Jurkat, Clone E6-1 (cell line): ENCODE data around the gene DNM1L.

ENCODE experiments used
- DNase-seq: peaks from one replicate; pipeline ENCODE4 v3.0.0-alpha.2; 2011; ENCODE audit warnings: low read depth, low spot score
- H3K4me3 ChIP-seq: 2 replicates; pipeline ENCODE4 v1.5.1; 2011; ENCODE audit warnings: mild to moderate bottlenecking, low read length, control low read depth, moderate library complexity

DNM1L gene

GRCh38 chr12:32789916-32790315 lies 110.8 kb downstream of the DNM1L start:
- DNase-seq: no peak
- no peak overlapping the region for H3K4me3 ChIP-seq

GRCh38 chr12:32794281-32794680 lies 115.2 kb downstream of the DNM1L start:
- DNase-seq: no peak

More at GRCh38 chr12:32794281-32794680, 115.2 kb downstream of the DNM1L start:
- H3K4me3 ChIP-seq: no peak overlapping the region
